Ovary (tissue), 3 donors: ENCODE measurements around the gene ERG.

Source experiments
- POLR2A ChIP-seq: fragments of 450-650 bp; IDR thresholded peaks from one replicate; pipeline ENCODE4 v1.6.1; 2017; ENCODE audit warnings: antibody characterized with exemption, mild to moderate bottlenecking, moderate library complexity
- TF ChIP-seq, protein P1 (sequence below), 3 donors: fragments of 450-650 bp in 2 of 3; fragments of 200-600 bp in 1 of 3; IDR thresholded peaks; one replicate each; pipeline versions ENCODE4 v1.5.1 to v1.8.0; 2016 to 2022; ENCODE audit warnings: antibody characterized with exemption in 3 of 3, mild to moderate bottlenecking in 1 of 3
- donor health status: DM: no; HTN: no; CAD: no.

DNA sequence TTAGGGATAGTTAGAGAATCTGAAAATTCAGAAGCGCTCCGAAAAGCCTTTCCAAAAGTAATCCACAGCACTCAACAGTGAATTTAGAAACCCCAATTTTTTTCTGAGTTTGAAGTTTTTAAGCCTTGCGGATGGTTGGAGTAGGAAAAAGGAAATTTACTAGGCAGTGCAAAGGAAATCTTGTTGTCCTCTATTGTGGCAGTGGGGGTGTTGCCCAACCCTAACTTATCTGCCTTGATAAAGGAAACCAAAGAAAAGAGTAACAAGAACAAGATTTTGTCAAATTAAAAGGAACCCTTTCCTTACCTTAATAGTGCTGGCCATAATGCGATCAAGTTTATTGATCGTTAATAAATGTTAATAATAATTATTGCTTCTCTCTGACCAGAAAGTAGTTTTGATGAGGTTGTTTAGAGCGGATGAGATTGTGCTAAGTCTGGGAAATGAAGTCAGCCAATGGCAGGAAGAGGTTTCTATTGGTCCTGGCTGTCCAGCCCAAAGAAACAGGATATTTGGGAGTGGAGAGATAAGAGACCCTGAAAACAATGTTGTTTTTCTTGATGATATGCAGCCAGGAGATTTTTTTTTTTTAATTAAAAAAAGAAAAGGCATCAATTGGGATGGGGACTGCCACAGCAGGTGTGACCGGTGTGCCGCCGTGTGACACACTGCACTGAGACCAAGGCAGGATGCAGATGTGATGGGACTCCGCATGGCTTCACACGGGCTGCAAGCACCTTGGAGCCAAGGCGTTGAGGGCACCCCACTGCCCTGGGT, at the start of gene ERG:
- TF ChIP-seq, protein P1, sequence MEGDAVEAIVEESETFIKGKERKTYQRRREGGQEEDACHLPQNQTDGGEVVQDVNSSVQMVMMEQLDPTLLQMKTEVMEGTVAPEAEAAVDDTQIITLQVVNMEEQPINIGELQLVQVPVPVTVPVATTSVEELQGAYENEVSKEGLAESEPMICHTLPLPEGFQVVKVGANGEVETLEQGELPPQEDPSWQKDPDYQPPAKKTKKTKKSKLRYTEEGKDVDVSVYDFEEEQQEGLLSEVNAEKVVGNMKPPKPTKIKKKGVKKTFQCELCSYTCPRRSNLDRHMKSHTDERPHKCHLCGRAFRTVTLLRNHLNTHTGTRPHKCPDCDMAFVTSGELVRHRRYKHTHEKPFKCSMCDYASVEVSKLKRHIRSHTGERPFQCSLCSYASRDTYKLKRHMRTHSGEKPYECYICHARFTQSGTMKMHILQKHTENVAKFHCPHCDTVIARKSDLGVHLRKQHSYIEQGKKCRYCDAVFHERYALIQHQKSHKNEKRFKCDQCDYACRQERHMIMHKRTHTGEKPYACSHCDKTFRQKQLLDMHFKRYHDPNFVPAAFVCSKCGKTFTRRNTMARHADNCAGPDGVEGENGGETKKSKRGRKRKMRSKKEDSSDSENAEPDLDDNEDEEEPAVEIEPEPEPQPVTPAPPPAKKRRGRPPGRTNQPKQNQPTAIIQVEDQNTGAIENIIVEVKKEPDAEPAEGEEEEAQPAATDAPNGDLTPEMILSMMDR (IDR thresholded peaks at IDR 0.05), result no peak
- no peak for TF ChIP-seq POLR2A
